ENCODE data around the gene ARSG.
"Not testable (repeated sequence)": the region's sequence is repeated elsewhere in the genome, so short reads cannot be mapped to it uniquely, and the experiment has no call there.

- TF ChIP-seq, protein P1, sequence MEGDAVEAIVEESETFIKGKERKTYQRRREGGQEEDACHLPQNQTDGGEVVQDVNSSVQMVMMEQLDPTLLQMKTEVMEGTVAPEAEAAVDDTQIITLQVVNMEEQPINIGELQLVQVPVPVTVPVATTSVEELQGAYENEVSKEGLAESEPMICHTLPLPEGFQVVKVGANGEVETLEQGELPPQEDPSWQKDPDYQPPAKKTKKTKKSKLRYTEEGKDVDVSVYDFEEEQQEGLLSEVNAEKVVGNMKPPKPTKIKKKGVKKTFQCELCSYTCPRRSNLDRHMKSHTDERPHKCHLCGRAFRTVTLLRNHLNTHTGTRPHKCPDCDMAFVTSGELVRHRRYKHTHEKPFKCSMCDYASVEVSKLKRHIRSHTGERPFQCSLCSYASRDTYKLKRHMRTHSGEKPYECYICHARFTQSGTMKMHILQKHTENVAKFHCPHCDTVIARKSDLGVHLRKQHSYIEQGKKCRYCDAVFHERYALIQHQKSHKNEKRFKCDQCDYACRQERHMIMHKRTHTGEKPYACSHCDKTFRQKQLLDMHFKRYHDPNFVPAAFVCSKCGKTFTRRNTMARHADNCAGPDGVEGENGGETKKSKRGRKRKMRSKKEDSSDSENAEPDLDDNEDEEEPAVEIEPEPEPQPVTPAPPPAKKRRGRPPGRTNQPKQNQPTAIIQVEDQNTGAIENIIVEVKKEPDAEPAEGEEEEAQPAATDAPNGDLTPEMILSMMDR (IDR thresholded peaks at IDR 0.05; ENCODE audit: low read depth, low read length, missing input control), result not testable (repeated sequence)
- TF ChIP-seq YY1 (IDR thresholded peaks at IDR 0.05); RAD21 (IDR thresholded peaks at IDR 0.05); EGR1 (IDR thresholded peaks at IDR 0.05; ENCODE audit: low read depth in 2 of 2); ATF3 (IDR thresholded peaks at IDR 0.05); GABPA (IDR thresholded peaks at IDR 0.05 in 1 of 2, conservative IDR thresholded peaks at IDR 0.05 in 1 of 2): not testable (repeated sequence)
- TF ChIP-seq, protein P2, sequence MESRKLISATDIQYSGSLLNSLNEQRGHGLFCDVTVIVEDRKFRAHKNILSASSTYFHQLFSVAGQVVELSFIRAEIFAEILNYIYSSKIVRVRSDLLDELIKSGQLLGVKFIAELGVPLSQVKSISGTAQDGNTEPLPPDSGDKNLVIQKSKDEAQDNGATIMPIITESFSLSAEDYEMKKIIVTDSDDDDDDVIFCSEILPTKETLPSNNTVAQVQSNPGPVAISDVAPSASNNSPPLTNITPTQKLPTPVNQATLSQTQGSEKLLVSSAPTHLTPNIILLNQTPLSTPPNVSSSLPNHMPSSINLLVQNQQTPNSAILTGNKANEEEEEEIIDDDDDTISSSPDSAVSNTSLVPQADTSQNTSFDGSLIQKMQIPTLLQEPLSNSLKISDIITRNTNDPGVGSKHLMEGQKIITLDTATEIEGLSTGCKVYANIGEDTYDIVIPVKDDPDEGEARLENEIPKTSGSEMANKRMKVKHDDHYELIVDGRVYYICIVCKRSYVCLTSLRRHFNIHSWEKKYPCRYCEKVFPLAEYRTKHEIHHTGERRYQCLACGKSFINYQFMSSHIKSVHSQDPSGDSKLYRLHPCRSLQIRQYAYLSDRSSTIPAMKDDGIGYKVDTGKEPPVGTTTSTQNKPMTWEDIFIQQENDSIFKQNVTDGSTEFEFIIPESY (IDR thresholded peaks at IDR 0.05), result not testable (repeated sequence)
Observed at GRCh38 chr17:68352671-68353070, 61.4 kb downstream of the ARSG start.
